CD4-positive, alpha-beta memory T cell (primary cell): Measurements from ENCODE around the gene NMU. TPM values are rescaled to one million over a fixed set of nuclear protein-coding genes. Genes with fewer than 3 reads are reported as not detected.
A peak's percentile ranks its signal among the peaks of the same experiment; 100 is the strongest.
"Not testable (repeated sequence)": the region's sequence is repeated elsewhere in the genome, so short reads cannot be mapped to it uniquely, and the experiment has no call there.

ENCODE experiments used
- CTCF ChIA-PET: fragments of 350-600 bp; sonication (Branson Sonifier 250); formaldehyde crosslinking; loops from one replicate; lab custom pipeline; 2021; ENCODE audit warnings: inconsistent platforms; ENCODE audit not compliant: partially characterized antibody; lab: Charles Lee
- POLR2A ChIA-PET: fragments of 350-600 bp; sonication (Branson Sonifier 250); formaldehyde crosslinking; loops from one replicate; lab custom pipeline; 2021; ENCODE audit not compliant: partially characterized antibody; lab: Charles Lee
- DNase-seq, 5 donors: peaks; one replicate each; pipeline versions ENCODE4 v3.0.0 to v3.0.0-alpha.2; 2020 to 2022; ENCODE audit warnings: mixed read lengths in 1 of 5
- H3K27ac ChIP-seq: one replicate; pipeline ENCODE4 v1.7.0; 2013; ENCODE audit warnings: low read depth, low read length
- H3K27me3 ChIP-seq: 2 replicates; pipeline ENCODE4 v1.7.0; 2013; ENCODE audit warnings: mild to moderate bottlenecking, low read length, moderate library complexity; ENCODE audit not compliant: insufficient read depth
- H3K36me3 ChIP-seq: 2 replicates; pipeline ENCODE4 v1.7.0; 2013; ENCODE audit warnings: mild to moderate bottlenecking, low read length, moderate library complexity; ENCODE audit not compliant: insufficient read depth
- H3K4me1 ChIP-seq: 2 replicates; pipeline ENCODE4 v1.7.0; 2013; ENCODE audit warnings: mild to moderate bottlenecking, low read length, moderate library complexity; ENCODE audit not compliant: insufficient read depth
- H3K4me3 ChIP-seq, 2 donors: one replicate each; pipeline ENCODE4 v1.7.0; 2013; ENCODE audit warnings: low read length in 2 of 2, mild to moderate bottlenecking in 1 of 2
- H3K9me3 ChIP-seq, 2 donors: one replicate each; pipeline ENCODE4 v1.7.0; 2013; ENCODE audit warnings: low read length in 2 of 2, control low read depth in 1 of 2; ENCODE audit not compliant: control insufficient read depth in 1 of 2
- H3K27ac Mint-ChIP-seq, 7 donors: one replicate each; pipeline ENCODE4 v1.8.0; 2020 to 2021; ENCODE audit warnings: mixed read lengths in 7 of 7, mild to moderate bottlenecking in 6 of 7, inconsistent platforms in 3 of 7, moderate library complexity in 3 of 7
- H3K27me3 Mint-ChIP-seq, 2 donors: one replicate each; pipeline ENCODE4 v1.8.0; 2020 to 2021; ENCODE audit warnings: mixed read lengths in 2 of 2
- H3K36me3 Mint-ChIP-seq, 2 donors: one replicate each; pipeline ENCODE4 v1.8.0; 2020 to 2021; ENCODE audit warnings: mixed read lengths in 2 of 2, inconsistent platforms in 1 of 2, mild to moderate bottlenecking in 1 of 2
- H3K4me1 Mint-ChIP-seq, 4 donors: one replicate each; pipeline ENCODE4 v1.8.0; 2020 to 2021; ENCODE audit warnings: mixed read lengths in 4 of 4, mild to moderate bottlenecking in 1 of 4
- H3K4me3 Mint-ChIP-seq, 8 donors: one replicate each; pipeline ENCODE4 v1.8.0; 2020 to 2021; ENCODE audit warnings: mixed read lengths in 8 of 8, mild to moderate bottlenecking in 7 of 8, moderate library complexity in 6 of 8, inconsistent platforms in 3 of 8
- H3K9me3 Mint-ChIP-seq, 8 donors: one replicate each; pipeline ENCODE4 v1.8.0; 2020 to 2021; ENCODE audit warnings: mixed read lengths in 8 of 8, mild to moderate bottlenecking in 5 of 8, inconsistent platforms in 3 of 8, moderate library complexity in 1 of 8
- intact Hi-C: fragments of 100-400 bp; cut with micrococcal nuclease; formaldehyde crosslinking; loops from one replicate; pipeline ENCODE4 v1.15.1; 2023
- polyA plus RNA-seq, 2 donors: library from polyadenylated mRNA; unstranded; fragments of 300-500 nt; fragmentation: Illumina TruSeq; gene quantifications; one replicate each; pipeline ENCODE4 v1.2.3, GENCODE V29; 2021
- total RNA-seq, 2 experiments: library from RNA; stranded (reverse); gene quantifications; one replicate each; pipeline ENCODE4 v1.2.3, GENCODE V29; 2021

NMU gene
- total and polyA plus RNA-seq, 4 experiments from 2014 or later, result 0.49 to 6.7 TPM; not detected in 2

DNA sequence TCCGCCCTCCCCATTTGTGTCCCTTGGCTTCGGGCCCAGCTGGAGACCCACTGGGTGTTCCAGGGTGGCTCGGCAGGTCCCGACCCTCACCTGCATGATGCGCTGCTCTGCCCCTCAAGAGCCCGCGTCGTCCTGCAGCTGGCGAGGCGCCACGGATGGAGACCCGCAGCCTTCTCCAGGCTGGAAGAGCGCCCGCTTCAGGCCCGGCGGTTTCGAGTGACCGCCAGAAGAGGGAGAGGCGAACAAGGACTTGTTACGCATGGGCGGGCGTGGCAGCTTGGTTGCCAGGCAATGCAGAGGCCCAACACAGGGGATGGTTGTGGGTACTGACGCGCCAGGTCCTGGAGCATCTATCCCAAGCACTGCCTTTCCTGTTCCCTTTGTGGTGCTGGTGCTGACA is 44.1 kb downstream of the NMU start, which contains the start of gene PDCL2:
Gene PDCL2, minus strand, starts transcription at position 232 of the 400 bp plus-strand sequence. Its CDS starts 136 bp downstream, at position 96.
- ChIA-PET CTCF (no interaction called here), POLR2A (no interaction called here)
- H3K27ac Mint-ChIP-seq, result no peak within 1 kb of the TSS

DNA sequence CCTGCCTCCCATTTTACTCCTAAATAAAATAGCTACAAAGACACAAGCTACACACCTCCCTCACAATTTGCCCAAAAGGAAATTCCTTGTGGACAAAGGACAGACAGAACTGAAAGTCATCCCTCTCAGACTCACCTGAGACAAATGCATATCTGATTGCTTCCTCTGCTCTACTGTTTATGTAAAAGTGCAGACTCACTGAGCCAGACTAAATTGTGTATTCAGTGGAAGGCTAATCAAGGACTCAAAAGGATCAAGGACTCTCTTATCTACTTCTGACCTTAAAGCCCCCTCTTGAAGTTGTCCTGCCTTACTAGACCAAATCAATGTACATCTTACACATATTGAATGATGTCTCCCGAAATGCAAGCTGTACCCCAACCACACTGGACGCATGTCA is 47.9 kb downstream of the NMU start:
- H3K9me3 Mint-ChIP-seq, result peaks cover 0 to 17% (median 13%) of the 10 kb centered on the region in 8 donors

More for the DNA sequence above, 44.1 kb downstream of the NMU start, which contains the start of gene PDCL2:
- peak in 1 of 5 donors; percentile 26 for DNase-seq
- H3K27me3 ChIP-seq, result no peaks in the 10 kb centered on the region
- H3K36me3 ChIP-seq, result no peaks in the 10 kb centered on the region
- no peak within 1 kb of the TSS for H3K4me3 ChIP-seq
- H3K9me3 ChIP-seq, result no peaks in the 10 kb centered on the region
- intact Hi-C loops, result no loop called here
- Mint-ChIP-seq H3K36me3 (peaks cover 2 to 6% of the 10 kb centered on the region in 2 donors), H3K4me3 (no peak within 1 kb of the TSS), H3K9me3 (peaks cover 0 to 13% (median 6%) of the 10 kb centered on the region in 8 donors), H3K27me3 (peaks cover 1 to 2% of the 10 kb centered on the region in 2 donors), H3K4me1 (no peaks in the 10 kb centered on the region)
- H3K27ac ChIP-seq, result no peak within 1 kb of the TSS
- H3K4me1 ChIP-seq, result no peaks in the 10 kb centered on the region

DNA sequence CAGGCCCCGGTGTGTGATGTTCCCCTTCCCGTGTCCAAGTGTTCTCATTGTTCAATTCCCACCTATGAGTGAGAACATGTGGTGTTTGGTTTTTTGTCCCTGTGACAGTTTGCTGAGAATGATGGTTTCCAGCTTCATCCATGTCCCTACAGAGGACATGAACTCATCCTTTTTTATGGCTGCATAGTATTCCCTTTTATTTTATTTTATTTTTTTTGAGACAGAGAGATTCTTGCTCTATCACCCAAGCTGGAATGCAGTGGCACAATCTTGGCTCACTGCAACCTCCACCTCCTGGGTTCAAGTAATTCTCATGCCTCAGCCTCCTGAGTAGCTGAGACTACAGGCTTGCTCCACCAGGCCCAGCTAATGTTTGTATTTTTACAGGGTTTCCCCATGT is 53.3 kb downstream of the NMU start:
- H3K27me3 Mint-ChIP-seq, H3K27ac ChIP-seq, H3K4me3 Mint-ChIP-seq, DNase-seq, H3K27ac Mint-ChIP-seq, H3K9me3 ChIP-seq, H3K4me1 ChIP-seq, CTCF ChIA-PET, H3K4me3 ChIP-seq, H3K36me3 Mint-ChIP-seq, POLR2A ChIA-PET, intact Hi-C loops, H3K4me1 Mint-ChIP-seq, H3K36me3 ChIP-seq, H3K27me3 ChIP-seq: not testable (repeated sequence)
- H3K9me3 Mint-ChIP-seq, result peaks cover 0 to 12% (median 10%) of the 10 kb centered on the region in 8 donors

More for the DNA sequence above, 47.9 kb downstream of the NMU start:
- Mint-ChIP-seq H3K4me3 (no peak overlapping the region), H3K27ac (no peak overlapping the region), H3K36me3 (peaks cover 2 to 12% of the 10 kb centered on the region in 2 donors), H3K4me1 (no peaks in the 10 kb centered on the region), H3K27me3 (peaks cover 4% of the 10 kb centered on the region in 2 donors)
- H3K36me3 ChIP-seq, result no peaks in the 10 kb centered on the region
- ChIA-PET POLR2A (no interaction called here), CTCF (no interaction called here)
- intact Hi-C loops, result no loop called here
- H3K4me1 ChIP-seq, result no peaks in the 10 kb centered on the region
- no peak overlapping the region for H3K27ac ChIP-seq
- no peaks in the 10 kb centered on the region for H3K27me3 ChIP-seq
- no peak overlapping the region for H3K4me3 ChIP-seq
- DNase-seq, result no peak
- no peaks in the 10 kb centered on the region for H3K9me3 ChIP-seq

DNA sequence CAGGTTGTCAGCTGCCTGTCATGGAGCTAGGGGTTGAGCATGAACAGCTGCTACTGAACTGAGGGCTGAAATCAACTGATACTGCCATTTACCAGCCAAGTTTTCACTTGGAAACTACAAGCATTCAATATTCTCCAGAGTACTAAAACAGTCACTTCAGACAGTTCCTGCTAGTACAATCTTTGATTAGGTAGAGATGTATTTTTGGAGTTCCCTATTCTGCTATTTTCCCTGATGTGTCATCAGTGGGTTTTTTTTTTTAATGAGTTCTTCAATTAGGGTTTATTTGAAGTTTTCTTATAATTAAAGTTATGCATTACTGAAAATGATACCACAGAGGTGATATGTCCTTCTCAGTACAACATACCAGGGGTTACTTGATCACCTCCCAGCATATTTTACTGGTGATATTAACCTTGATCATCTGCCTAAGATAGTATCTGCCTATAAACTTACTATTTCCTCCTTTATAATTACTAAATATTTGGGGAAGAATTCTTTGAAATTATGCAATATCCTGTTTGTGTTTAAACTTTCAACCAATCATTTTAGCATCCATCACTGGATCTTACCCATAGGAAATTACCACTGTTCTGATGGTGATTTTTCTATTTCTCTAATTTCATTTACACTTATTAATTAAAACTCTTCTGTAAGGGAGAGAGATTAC is 57.6 kb downstream of the NMU start:
- H3K27ac ChIP-seq, result no peak overlapping the region
- DNase-seq, result no peak
- H3K36me3 ChIP-seq, result no peaks in the 10 kb centered on the region
- Mint-ChIP-seq H3K9me3 (peaks cover 8 to 43% (median 33%) of the 10 kb centered on the region in 8 donors), H3K4me1 (no peaks in the 10 kb centered on the region), H3K27me3 (peaks cover 1 to 3% of the 10 kb centered on the region in 2 donors), H3K36me3 (peaks cover 2 to 15% of the 10 kb centered on the region in 2 donors), H3K27ac (no peak overlapping the region), H3K4me3 (no peak overlapping the region)
- intact Hi-C loops, result no loop called here
- H3K4me3 ChIP-seq, result no peak overlapping the region
- no peaks in the 10 kb centered on the region for H3K9me3 ChIP-seq
- POLR2A ChIA-PET, result no interaction called here
- CTCF ChIA-PET, result no interaction called here
- H3K27me3 ChIP-seq, result no peaks in the 10 kb centered on the region
- H3K4me1 ChIP-seq, result no peaks in the 10 kb centered on the region

DNA sequence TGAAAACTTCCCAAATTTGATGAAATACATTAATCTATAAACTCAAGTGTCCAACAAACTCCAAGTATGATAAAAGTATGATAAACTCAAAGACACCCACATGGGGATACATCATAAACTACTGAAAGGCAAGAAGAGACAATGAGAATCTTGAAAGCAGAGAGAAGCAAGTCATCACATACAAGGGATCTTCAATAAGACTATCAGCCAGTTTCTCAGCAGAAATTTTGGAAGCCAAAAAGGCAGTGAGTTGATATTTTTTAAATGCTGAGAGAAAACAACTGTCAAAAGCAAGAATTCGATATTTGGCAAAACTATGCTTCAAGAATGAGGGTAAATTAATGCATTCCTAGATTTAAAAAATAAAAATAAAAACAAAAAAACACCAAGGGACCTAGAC is 60.6 kb downstream of the NMU start:
- peaks cover 4 to 5% of the 10 kb centered on the region in 2 donors for H3K27me3 Mint-ChIP-seq
- no peaks in the 10 kb centered on the region for H3K4me1 Mint-ChIP-seq
- Histone ChIP-seq H3K4me1 (no peaks in the 10 kb centered on the region), H3K27ac (no peak overlapping the region), H3K36me3 (no peaks in the 10 kb centered on the region), H3K4me3 (no peak overlapping the region), H3K27me3 (no peaks in the 10 kb centered on the region), H3K9me3 (no peaks in the 10 kb centered on the region)
- H3K4me3 Mint-ChIP-seq, result no peak overlapping the region
- H3K27ac Mint-ChIP-seq, result no peak overlapping the region
- H3K9me3 Mint-ChIP-seq, result peaks cover 4 to 43% (median 28%) of the 10 kb centered on the region in 8 donors
- intact Hi-C loops, result no loop called here
- POLR2A ChIA-PET, result no interaction called here
- DNase-seq, result no peak
- CTCF ChIA-PET, result no interaction called here
- peaks cover 2 to 10% of the 10 kb centered on the region in 2 donors for H3K36me3 Mint-ChIP-seq

DNA sequence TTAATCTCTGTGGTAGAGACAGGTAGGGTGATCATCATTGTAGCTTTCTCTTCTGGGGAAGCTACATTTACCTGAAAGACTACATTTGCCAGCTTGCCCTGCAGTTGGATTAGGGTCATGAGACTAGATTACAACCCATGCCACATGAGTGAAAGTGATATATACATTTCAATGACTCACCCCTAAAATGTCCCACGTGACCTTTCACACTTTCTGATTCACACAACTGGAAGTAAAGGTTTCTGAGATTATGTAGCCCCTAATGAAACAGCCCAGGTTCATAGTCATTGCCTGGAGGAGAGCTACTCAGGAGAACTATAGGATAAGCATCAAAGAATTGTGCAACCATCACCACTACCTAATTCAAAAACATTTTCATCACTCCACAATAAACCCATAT is 61.8 kb downstream of the NMU start:
- Mint-ChIP-seq H3K36me3 (peaks cover 2 to 10% of the 10 kb centered on the region in 2 donors), H3K4me1 (no peaks in the 10 kb centered on the region), H3K9me3 (peaks cover 4 to 43% (median 28%) of the 10 kb centered on the region in 8 donors), H3K4me3 (no peak overlapping the region), H3K27ac (no peak overlapping the region), H3K27me3 (peaks cover 4 to 5% of the 10 kb centered on the region in 2 donors)
- Histone ChIP-seq H3K4me1 (no peaks in the 10 kb centered on the region), H3K4me3 (no peak overlapping the region), H3K27ac (no peak overlapping the region), H3K36me3 (no peaks in the 10 kb centered on the region), H3K9me3 (no peaks in the 10 kb centered on the region), H3K27me3 (no peaks in the 10 kb centered on the region)
- no peak for DNase-seq
- POLR2A ChIA-PET, result no interaction called here
- CTCF ChIA-PET, result no interaction called here
- intact Hi-C loops, result no loop called here

DNA sequence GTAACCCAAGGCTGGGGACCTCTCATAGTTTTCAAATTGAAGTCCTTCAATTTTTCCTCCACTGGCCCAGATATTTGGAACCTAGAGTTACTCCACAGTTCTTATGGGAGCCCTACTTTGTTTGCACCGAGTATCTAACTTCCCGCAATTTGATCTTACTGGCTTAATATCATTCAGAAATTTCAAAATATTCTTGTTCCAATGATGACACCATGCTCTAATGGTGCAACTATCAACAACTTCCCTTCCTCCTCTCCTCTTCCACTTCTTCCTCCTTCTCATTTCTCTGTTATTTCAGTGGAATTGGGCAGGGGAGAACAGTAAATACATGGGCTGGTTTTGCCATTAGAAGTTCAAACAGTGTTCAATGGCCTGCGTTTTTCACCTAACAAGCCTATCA is 64.3 kb downstream of the NMU start:
- intact Hi-C loops, result no loop called here

More for the DNA sequence above, 64.3 kb downstream of the NMU start:
- H3K36me3 Mint-ChIP-seq, result peaks cover 2 to 6% of the 10 kb centered on the region in 2 donors
- POLR2A ChIA-PET, result no interaction called here
- H3K27me3 ChIP-seq, result no peaks in the 10 kb centered on the region
- CTCF ChIA-PET, result no interaction called here
- DNase-seq, result no peak
- no peak overlapping the region for H3K27ac ChIP-seq
- H3K4me1 Mint-ChIP-seq, result no peaks in the 10 kb centered on the region
- no peaks in the 10 kb centered on the region for H3K36me3 ChIP-seq
- no peak overlapping the region for H3K4me3 Mint-ChIP-seq
- peaks cover 4 to 30% (median 19%) of the 10 kb centered on the region in 8 donors for H3K9me3 Mint-ChIP-seq
- peaks cover 3 to 4% of the 10 kb centered on the region in 2 donors for H3K27me3 Mint-ChIP-seq
- no peak overlapping the region for H3K27ac Mint-ChIP-seq
- no peak overlapping the region for H3K4me3 ChIP-seq
- no peaks in the 10 kb centered on the region for H3K4me1 ChIP-seq
- no peaks in the 10 kb centered on the region for H3K9me3 ChIP-seq
